ENCODE measurements around the gene CLK3.

DNA sequence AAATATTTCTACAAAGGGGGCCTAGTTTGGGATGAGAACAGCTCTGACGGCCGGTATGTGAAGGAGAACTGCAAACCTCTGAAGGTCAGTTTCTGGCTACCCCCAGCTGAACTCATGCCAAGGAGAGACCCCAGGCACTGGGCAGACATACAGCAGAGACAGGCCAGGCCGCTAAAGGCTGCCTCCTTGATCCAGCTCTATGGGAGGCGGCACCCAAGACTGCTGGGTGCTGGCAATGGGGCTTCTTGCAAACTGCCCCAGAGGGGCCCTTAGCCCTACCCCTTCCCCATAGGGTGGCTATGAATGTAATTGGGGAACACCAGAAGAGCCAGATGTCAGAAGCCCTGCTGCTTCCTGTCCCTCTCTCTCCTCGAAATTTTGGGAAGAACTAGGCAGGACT, 13.3 kb downstream of the CLK3 start:
- TF ChIP-seq, protein P1, sequence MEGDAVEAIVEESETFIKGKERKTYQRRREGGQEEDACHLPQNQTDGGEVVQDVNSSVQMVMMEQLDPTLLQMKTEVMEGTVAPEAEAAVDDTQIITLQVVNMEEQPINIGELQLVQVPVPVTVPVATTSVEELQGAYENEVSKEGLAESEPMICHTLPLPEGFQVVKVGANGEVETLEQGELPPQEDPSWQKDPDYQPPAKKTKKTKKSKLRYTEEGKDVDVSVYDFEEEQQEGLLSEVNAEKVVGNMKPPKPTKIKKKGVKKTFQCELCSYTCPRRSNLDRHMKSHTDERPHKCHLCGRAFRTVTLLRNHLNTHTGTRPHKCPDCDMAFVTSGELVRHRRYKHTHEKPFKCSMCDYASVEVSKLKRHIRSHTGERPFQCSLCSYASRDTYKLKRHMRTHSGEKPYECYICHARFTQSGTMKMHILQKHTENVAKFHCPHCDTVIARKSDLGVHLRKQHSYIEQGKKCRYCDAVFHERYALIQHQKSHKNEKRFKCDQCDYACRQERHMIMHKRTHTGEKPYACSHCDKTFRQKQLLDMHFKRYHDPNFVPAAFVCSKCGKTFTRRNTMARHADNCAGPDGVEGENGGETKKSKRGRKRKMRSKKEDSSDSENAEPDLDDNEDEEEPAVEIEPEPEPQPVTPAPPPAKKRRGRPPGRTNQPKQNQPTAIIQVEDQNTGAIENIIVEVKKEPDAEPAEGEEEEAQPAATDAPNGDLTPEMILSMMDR (IDR thresholded peaks at IDR 0.05; ENCODE audit: insufficient read depth, low read length): no peak
- TF ChIP-seq POLR2AphosphoS5 (IDR thresholded peaks at IDR 0.05; ENCODE audit: low read depth): no peak

All from HL-60 (cell line).